NB4 (cell line): ENCODE results near the gene C1orf210.

Experiments used
- DNase-seq: peaks from one replicate; pipeline ENCODE4 v3.0.0; 2010; ENCODE audit warnings: low read depth
- H3K4me3 ChIP-seq: one replicate; pipeline ENCODE4 v1.5.1; 2011; ENCODE audit warnings: mild to moderate bottlenecking, low read depth, low read length, moderate library complexity
- MYC ChIP-seq: IDR thresholded peaks from 2 replicates; pipeline ENCODE4 v1.6.1; 2011; ENCODE audit warnings: low read depth, low read length
- POLR2A ChIP-seq: IDR thresholded peaks from 2 replicates; pipeline ENCODE4 v1.6.1; 2011; ENCODE audit warnings: mild to moderate bottlenecking; ENCODE audit not compliant: insufficient read length; ENCODE audit errors: extremely low read depth
- TF ChIP-seq, protein P1 (sequence below): IDR thresholded peaks from one replicate; pipeline ENCODE4 v1.5.1; 2012; ENCODE audit warnings: low read depth, low read length
- TF ChIP-seq, protein P2 (sequence below): IDR thresholded peaks from 2 replicates; pipeline ENCODE4 v1.6.1; 2011; ENCODE audit warnings: low read depth, low read length

C1orf210 gene

DNA sequence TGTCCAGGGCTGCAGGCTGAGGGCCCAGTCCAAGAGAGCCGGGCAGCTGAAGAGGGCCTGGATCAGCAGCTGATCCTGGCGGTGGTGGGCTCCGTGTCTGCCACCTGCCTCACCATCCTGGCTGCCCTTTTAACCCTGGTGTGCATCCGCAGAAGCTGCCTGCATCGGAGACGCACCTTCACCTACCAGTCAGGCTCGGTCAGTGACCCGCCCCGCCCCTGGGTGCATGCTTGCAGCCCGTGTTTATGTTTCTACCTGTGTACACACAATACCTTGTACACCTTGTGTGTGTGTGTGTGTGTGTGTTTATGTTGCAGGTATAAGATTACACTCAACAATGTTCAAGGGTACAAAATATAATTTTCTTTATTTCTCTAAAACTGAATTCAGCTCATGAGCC is 28.4 kb upstream of the C1orf210 start:
- DNase-seq: no peak
- H3K4me3 ChIP-seq: no peak overlapping the region
- TF ChIP-seq, protein P1, sequence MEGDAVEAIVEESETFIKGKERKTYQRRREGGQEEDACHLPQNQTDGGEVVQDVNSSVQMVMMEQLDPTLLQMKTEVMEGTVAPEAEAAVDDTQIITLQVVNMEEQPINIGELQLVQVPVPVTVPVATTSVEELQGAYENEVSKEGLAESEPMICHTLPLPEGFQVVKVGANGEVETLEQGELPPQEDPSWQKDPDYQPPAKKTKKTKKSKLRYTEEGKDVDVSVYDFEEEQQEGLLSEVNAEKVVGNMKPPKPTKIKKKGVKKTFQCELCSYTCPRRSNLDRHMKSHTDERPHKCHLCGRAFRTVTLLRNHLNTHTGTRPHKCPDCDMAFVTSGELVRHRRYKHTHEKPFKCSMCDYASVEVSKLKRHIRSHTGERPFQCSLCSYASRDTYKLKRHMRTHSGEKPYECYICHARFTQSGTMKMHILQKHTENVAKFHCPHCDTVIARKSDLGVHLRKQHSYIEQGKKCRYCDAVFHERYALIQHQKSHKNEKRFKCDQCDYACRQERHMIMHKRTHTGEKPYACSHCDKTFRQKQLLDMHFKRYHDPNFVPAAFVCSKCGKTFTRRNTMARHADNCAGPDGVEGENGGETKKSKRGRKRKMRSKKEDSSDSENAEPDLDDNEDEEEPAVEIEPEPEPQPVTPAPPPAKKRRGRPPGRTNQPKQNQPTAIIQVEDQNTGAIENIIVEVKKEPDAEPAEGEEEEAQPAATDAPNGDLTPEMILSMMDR: no peak
- TF ChIP-seq POLR2A: no peak
- TF ChIP-seq, protein P2, sequence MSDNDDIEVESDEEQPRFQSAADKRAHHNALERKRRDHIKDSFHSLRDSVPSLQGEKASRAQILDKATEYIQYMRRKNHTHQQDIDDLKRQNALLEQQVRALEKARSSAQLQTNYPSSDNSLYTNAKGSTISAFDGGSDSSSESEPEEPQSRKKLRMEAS: no peak
- no peak for TF ChIP-seq MYC

DNA sequence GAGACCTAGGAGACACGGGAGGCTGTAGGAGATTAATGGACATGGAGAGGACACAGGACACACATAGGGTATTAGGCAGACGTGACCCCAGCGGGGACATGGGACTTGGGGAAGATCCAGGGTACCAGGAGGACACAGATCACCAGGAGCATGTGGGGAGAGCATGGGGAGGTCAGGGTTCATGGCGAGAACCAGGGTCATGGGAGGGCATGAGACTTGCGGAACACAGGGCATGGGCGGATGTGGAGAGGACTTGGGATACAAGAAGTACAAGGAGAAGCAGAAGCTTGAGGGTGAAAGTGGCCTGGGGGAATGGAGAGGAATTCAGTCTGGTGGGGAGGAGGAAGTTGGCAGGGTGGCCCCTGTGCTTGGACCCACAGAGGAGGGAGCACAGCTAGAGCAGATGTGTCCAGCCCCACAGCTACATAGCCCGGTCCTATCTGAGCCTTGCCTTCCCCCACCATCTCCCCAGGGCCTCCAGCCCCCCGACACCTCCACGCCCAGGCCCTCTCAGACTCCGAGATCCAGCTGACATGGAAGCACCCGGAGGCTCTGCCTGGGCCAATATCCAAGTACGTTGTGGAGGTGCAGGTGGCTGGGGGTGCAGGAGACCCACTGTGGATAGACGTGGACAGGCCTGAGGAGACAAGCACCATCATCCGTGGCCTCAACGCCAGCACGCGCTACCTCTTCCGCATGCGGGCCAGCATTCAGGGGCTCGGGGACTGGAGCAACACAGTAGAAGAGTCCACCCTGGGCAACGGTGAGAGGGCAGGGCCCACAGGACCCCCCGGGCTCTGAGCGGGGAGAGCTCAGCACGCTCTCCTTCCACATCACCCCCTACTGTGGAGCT is 27.5 kb upstream of the C1orf210 start:
- TF ChIP-seq, protein P1: no peak
- no peak for TF ChIP-seq MYC
- TF ChIP-seq, protein P2: no peak
- TF ChIP-seq POLR2A: no peak
- no peak overlapping the region for H3K4me3 ChIP-seq
- no peak for DNase-seq

DNA sequence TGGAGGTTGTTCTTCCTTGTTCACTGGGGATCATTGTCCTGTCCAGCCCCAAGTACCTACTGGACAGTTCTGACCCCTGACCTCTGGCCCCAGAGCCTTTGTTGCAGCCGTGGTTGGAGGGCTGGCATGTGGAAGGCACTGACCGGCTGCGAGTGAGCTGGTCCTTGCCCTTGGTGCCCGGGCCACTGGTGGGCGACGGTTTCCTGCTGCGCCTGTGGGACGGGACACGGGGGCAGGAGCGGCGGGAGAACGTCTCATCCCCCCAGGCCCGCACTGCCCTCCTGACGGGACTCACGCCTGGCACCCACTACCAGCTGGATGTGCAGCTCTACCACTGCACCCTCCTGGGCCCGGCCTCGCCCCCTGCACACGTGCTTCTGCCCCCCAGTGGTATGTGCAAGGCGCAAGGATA is 26.8 kb upstream of the C1orf210 start:
- TF ChIP-seq POLR2A (no peak), MYC (no peak)
- TF ChIP-seq, protein P1: no peak
- TF ChIP-seq, protein P2: no peak
- no peak for DNase-seq

DNA sequence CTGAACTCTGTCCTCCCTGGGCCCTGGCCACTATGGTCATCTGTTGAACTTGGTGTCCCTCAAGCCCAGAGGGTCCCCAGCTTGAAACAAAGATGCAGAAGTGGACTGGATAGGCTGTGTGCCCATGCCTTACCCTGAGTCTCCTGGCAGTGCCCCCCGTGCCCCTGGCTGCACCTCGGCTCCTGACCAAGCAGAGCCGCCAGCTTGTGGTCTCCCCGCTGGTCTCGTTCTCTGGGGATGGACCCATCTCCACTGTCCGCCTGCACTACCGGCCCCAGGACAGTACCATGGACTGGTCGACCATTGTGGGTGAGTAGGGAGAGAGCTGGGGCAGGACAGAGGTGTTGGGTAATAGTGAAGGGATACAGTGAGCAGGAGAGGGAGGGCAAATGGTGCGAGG is 26.1 kb upstream of the C1orf210 start:
- TF ChIP-seq, protein P1: no peak
- no peak for TF ChIP-seq MYC
- TF ChIP-seq, protein P2: no peak
- no peak for TF ChIP-seq POLR2A
- DNase-seq: no peak
- H3K4me3 ChIP-seq: no peak overlapping the region

More for the DNA sequence above, 26.8 kb upstream of the C1orf210 start:
- no peak overlapping the region for H3K4me3 ChIP-seq

DNA sequence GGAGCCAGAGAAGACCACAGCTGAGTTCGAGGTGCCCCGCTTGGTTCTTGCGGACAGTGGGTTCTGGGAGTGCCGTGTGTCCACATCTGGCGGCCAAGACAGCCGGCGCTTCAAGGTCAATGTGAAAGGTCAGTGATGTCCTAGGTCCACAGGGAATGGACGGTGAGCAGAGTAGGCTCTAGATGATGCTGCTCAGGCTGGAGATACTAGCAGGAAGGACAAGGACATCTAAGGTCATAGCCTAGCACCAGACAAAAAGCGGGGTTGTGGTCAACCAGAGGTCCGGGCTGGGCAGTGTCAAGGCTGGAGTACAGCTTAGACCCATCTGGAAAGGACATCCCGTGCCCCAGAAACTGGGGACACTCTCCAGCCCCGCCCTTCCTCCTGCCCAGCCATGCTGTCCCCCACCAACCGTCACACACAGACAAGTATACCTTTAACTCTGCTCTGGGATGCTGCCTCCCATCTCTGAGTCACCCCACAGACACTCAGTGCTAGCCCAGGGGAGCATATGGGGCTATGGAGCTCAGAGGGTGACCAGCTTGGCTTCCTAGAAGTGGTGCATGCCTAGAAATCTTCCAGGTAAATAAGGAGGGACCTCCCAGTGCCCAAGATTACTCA is 24.1 kb upstream of the C1orf210 start:
- no peak overlapping the region for H3K4me3 ChIP-seq
- TF ChIP-seq MYC (no peak), POLR2A (no peak)
- TF ChIP-seq, protein P2: no peak
- TF ChIP-seq, protein P1: no peak
- no peak for DNase-seq
